Astrocyte (in vitro differentiated cells and primary cell): ENCODE results near the gene SBNO2. TPM values are rescaled to one million over a fixed set of nuclear protein-coding genes. Genes with fewer than 3 reads are reported as not detected.

ENCODE experiments used
- DNase-seq: peaks from one replicate; pipeline ENCODE4 v3.0.0-alpha.2; 2010; ENCODE audit warnings: low read depth
- FAIRE-seq: peaks from 2 replicates; lab custom pipeline; 2011; peaks lifted over from hg19 to GRCh38; lab: Jason Lieb, UNC
- H2AFZ ChIP-seq: 2 replicates; pipeline ENCODE4 v1.6.0; 2012; ENCODE audit warnings: low read depth, low read length, inconsistent platforms
- H3K27ac ChIP-seq: 2 replicates; pipeline ENCODE4 v1.5.1; 2011; ENCODE audit warnings: low read depth, low read length, inconsistent platforms
- H3K27me3 ChIP-seq: 2 replicates; pipeline ENCODE4 v1.6.0; 2011; ENCODE audit warnings: low read length, inconsistent platforms; ENCODE audit not compliant: insufficient read depth
- H3K36me3 ChIP-seq: 2 replicates; pipeline ENCODE4 v1.5.1; 2011; ENCODE audit warnings: low read length, inconsistent platforms; ENCODE audit not compliant: insufficient read depth
- H3K4me1 ChIP-seq: 2 replicates; pipeline ENCODE4 v1.5.1; 2011; ENCODE audit warnings: low read length, inconsistent platforms; ENCODE audit not compliant: insufficient read depth
- H3K4me2 ChIP-seq: 2 replicates; pipeline ENCODE4 v1.6.0; 2012; ENCODE audit warnings: low read length, inconsistent platforms
- H3K4me3 ChIP-seq: 2 replicates; pipeline ENCODE4 v1.5.1; 2011; ENCODE audit warnings: low read depth, mild to moderate bottlenecking, low read length, inconsistent platforms; ENCODE audit not compliant: insufficient read depth
- H3K79me2 ChIP-seq: 2 replicates; pipeline ENCODE4 v1.6.0; 2012; ENCODE audit warnings: mild to moderate bottlenecking, low read length, inconsistent platforms; ENCODE audit not compliant: insufficient read depth
- H3K9ac ChIP-seq: 2 replicates; pipeline ENCODE4 v1.6.0; 2012; ENCODE audit warnings: mild to moderate bottlenecking, low read length, inconsistent platforms
- H3K9me3 ChIP-seq: 2 replicates; pipeline ENCODE4 v1.5.1; 2012; ENCODE audit warnings: low read depth, mild to moderate bottlenecking, low read length, inconsistent platforms; ENCODE audit not compliant: insufficient read depth
- H4K20me1 ChIP-seq: 2 replicates; pipeline ENCODE4 v1.6.0; 2012; ENCODE audit warnings: low read length, inconsistent platforms; ENCODE audit not compliant: insufficient read depth
- H3K27ac Mint-ChIP-seq: one replicate; pipeline ENCODE4 v1.8.0; 2021; ENCODE audit warnings: mild to moderate bottlenecking, mixed read lengths; ENCODE audit not compliant: unreplicated experiment
- H3K27me3 Mint-ChIP-seq: one replicate; pipeline ENCODE4 v1.8.0; 2021; ENCODE audit warnings: low read depth, mixed read lengths; ENCODE audit not compliant: unreplicated experiment
- H3K36me3 Mint-ChIP-seq: one replicate; pipeline ENCODE4 v1.8.0; 2021; ENCODE audit warnings: low read depth, mixed read lengths; ENCODE audit not compliant: unreplicated experiment
- H3K4me1 Mint-ChIP-seq: one replicate; pipeline ENCODE4 v1.8.0; 2021; ENCODE audit warnings: low read depth, mixed read lengths; ENCODE audit not compliant: unreplicated experiment
- H3K4me3 Mint-ChIP-seq: one replicate; pipeline ENCODE4 v1.8.0; 2021; ENCODE audit warnings: mild to moderate bottlenecking, moderate library complexity, mixed read lengths; ENCODE audit not compliant: unreplicated experiment
- H3K9me3 Mint-ChIP-seq: one replicate; pipeline ENCODE4 v1.8.0; 2021; ENCODE audit warnings: mild to moderate bottlenecking, mixed read lengths; ENCODE audit not compliant: unreplicated experiment
- EZH2 ChIP-seq: IDR thresholded peaks from 2 replicates; pipeline ENCODE4 v1.6.1; 2012; ENCODE audit warnings: mild to moderate bottlenecking, low read length, inconsistent platforms; ENCODE audit not compliant: insufficient read depth
- total RNA-seq: library from RNA; stranded (reverse); gene quantifications from 2 replicates; pipeline ENCODE4 v1.2.1, GENCODE V29; 2021
- TF ChIP-seq, protein P1 (sequence below): IDR thresholded peaks from 2 replicates; pipeline ENCODE4 v1.5.1; 2011; ENCODE audit warnings: low read depth, mild to moderate bottlenecking, inconsistent platforms, low read length, moderate library complexity; ENCODE audit not compliant: insufficient read depth

SBNO2 gene
- total RNA-seq, 1 donor from 2014 or later, result 39.3 TPM

DNA sequence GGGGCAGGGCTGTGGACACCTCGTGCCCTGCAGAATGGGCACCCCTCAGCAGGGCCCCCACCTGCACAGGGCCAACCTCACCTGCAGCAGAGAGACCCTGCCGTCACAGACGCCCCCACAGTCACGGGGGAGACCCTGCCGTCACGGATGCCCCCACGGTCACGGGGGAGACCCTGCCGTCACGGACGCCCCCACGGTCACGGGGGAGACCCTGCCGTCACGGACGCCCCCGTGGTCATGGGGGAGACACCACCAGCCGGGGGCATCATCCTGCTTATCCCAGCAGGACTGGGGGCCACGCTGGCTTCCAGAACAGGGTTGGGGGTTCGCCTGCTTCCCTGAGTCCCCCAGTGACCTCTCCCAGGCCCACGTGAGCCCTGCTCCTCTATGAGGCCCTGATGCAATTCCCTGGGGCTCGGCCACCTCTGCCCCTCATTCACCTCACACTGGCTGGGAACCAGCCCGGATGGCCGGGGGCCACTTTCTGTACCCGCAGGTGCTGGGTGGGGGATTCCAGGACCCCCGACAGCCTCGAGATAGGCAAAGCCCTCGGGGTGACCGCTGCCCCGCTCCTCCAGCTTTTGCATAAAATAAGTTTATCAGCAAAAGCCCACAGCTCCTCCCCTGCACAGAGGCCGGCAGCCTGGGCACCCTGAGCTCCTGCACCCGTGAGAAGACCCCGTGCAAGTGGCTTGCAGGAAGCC lies 23.6 kb downstream of the SBNO2 start:
- TF ChIP-seq EZH2, result no peak
- H3K27me3 Mint-ChIP-seq, result no peaks in the 10 kb centered on the region
- H3K4me3 ChIP-seq, result no peak overlapping the region
- H3K79me2 ChIP-seq, result peaks cover 8% of the 10 kb centered on the region
- no peak overlapping the region for H3K27ac Mint-ChIP-seq
- no peaks in the 10 kb centered on the region for H3K36me3 ChIP-seq
- no peaks in the 10 kb centered on the region for H3K9me3 Mint-ChIP-seq
- peaks cover 10% of the 10 kb centered on the region for H3K4me1 ChIP-seq
- no peak overlapping the region for H3K9ac ChIP-seq
- H3K27me3 ChIP-seq, result no peaks in the 10 kb centered on the region
- no peaks in the 10 kb centered on the region for H3K4me1 Mint-ChIP-seq
- peaks cover 31% of the 10 kb centered on the region for H4K20me1 ChIP-seq
- DNase-seq, result no peak
- no peak for FAIRE-seq
- no peak overlapping the region for H3K4me2 ChIP-seq
- no peak overlapping the region for H3K4me3 Mint-ChIP-seq
- no peak overlapping the region for H3K27ac ChIP-seq
- H3K9me3 ChIP-seq, result no peaks in the 10 kb centered on the region
- H2AFZ ChIP-seq, result no peak overlapping the region
- peaks cover 2% of the 10 kb centered on the region for H3K36me3 Mint-ChIP-seq

DNA sequence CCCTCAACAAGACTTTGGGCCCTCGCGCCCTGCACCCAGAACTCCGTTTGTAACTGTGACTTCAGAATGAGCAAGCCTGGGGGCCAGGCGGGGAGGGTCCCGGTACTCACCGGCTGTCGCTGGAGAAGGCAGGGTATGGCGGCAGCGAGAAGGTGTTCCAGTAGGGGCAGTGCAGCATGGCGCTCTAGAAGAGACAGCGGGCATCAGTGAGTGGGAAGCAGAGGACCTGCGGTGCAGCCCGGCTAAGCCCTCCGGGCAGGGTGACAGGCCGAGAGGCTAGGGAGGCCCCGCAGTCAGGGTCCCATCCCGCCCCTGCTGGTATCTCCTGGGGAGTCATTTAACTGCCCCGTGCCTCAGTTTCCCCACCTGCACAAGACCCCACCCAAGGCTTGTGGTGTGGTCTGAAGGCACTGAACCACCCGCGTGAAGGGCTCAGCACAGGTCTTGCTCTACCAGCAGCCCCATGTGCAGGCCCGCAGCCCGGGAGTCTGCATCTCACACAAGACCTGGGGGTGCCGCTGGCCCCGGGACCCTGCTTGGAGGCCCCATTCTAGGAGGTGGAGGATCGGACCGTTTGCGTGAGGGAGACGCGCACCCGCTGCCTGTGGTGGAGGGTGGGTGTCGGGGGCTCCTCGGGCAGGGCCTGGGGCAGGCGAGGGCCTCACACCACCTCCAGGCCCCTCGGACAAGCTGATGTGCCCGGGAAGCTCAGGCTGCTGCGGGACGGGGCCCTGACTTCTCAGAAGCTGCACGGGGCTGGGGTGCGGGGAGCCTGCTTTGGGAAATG lies 24.6 kb downstream of the SBNO2 start:
- H3K4me3 ChIP-seq, result no peak overlapping the region
- Mint-ChIP-seq H3K27me3 (no peaks in the 10 kb centered on the region), H3K4me3 (no peak overlapping the region), H3K27ac (no peak overlapping the region), H3K9me3 (no peaks in the 10 kb centered on the region), H3K4me1 (no peaks in the 10 kb centered on the region), H3K36me3 (peaks cover 5% of the 10 kb centered on the region)
- H2AFZ ChIP-seq, result no peak overlapping the region
- no peak overlapping the region for H3K27ac ChIP-seq
- H3K9ac ChIP-seq, result no peak overlapping the region
- DNase-seq (no peak), FAIRE-seq (no peak)
- H3K4me1 ChIP-seq, result peaks cover under 1% of the 10 kb centered on the region
- no peaks in the 10 kb centered on the region for H3K36me3 ChIP-seq
- H3K79me2 ChIP-seq, result no peaks in the 10 kb centered on the region
- H4K20me1 ChIP-seq, result peaks cover 28% of the 10 kb centered on the region
- TF ChIP-seq EZH2, result no peak
- TF ChIP-seq, protein P1, sequence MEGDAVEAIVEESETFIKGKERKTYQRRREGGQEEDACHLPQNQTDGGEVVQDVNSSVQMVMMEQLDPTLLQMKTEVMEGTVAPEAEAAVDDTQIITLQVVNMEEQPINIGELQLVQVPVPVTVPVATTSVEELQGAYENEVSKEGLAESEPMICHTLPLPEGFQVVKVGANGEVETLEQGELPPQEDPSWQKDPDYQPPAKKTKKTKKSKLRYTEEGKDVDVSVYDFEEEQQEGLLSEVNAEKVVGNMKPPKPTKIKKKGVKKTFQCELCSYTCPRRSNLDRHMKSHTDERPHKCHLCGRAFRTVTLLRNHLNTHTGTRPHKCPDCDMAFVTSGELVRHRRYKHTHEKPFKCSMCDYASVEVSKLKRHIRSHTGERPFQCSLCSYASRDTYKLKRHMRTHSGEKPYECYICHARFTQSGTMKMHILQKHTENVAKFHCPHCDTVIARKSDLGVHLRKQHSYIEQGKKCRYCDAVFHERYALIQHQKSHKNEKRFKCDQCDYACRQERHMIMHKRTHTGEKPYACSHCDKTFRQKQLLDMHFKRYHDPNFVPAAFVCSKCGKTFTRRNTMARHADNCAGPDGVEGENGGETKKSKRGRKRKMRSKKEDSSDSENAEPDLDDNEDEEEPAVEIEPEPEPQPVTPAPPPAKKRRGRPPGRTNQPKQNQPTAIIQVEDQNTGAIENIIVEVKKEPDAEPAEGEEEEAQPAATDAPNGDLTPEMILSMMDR, result no peak
- no peaks in the 10 kb centered on the region for H3K27me3 ChIP-seq
- no peak overlapping the region for H3K4me2 ChIP-seq
- H3K9me3 ChIP-seq, result no peaks in the 10 kb centered on the region

DNA sequence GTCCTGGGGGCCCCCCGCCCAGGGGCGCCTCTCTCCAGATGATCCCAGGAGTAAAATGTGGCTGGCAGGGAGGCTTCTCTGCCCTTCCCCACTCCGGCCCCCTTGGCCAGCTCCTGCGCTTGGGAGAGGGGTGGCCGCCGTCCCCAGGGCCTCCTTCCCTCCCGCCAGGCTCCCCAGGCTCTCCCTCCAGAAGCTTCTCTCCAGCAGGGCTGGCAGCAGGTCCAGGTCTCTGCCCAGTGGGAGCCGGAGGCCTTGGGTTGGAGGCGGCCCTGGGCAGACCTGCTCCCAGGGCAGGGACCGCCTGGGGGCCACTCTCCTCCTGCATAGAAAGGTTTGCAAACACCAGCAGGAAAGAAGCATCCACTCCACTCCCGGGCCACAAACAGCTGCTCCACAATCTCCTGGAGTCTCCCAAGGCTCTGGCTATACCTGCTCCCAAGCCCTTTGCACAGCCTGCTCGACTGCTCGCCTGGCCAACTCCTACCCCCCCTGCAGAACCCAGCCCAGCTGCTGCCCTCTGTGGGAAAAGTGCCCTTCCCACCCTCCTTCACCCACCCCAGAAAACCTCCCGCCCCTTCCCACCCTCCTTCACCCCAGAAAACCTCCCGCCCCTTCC lies 26.0 kb downstream of the SBNO2 start:
- H3K36me3 ChIP-seq, result peaks cover under 1% of the 10 kb centered on the region
- no peak for FAIRE-seq
- peaks cover 11% of the 10 kb centered on the region for H3K36me3 Mint-ChIP-seq

More for the DNA sequence above, 26.0 kb downstream of the SBNO2 start:
- H3K4me3 ChIP-seq, result no peak overlapping the region
- Mint-ChIP-seq H3K4me3 (no peak overlapping the region), H3K27ac (no peak overlapping the region), H3K9me3 (no peaks in the 10 kb centered on the region), H3K4me1 (no peaks in the 10 kb centered on the region), H3K27me3 (no peaks in the 10 kb centered on the region)
- no peak overlapping the region for H2AFZ ChIP-seq
- H3K4me1 ChIP-seq, result no peaks in the 10 kb centered on the region
- no peak for DNase-seq
- peaks cover 27% of the 10 kb centered on the region for H4K20me1 ChIP-seq
- no peak overlapping the region for H3K9ac ChIP-seq
- no peaks in the 10 kb centered on the region for H3K27me3 ChIP-seq
- TF ChIP-seq, protein P1, result no peak
- no peak for TF ChIP-seq EZH2
- no peaks in the 10 kb centered on the region for H3K79me2 ChIP-seq
- H3K9me3 ChIP-seq, result no peaks in the 10 kb centered on the region
- no peak overlapping the region for H3K4me2 ChIP-seq
- H3K27ac ChIP-seq, result no peak overlapping the region
